Hindlimb muscle (tissue), 1 donor: ENCODE results near the gene MYO1E. TPM values are rescaled to one million over a fixed set of nuclear protein-coding genes. Genes with fewer than 3 reads are reported as not detected.
"Not testable (repeated sequence)": the region's sequence is repeated elsewhere in the genome, so short reads cannot be mapped to it uniquely, and the experiment has no call there.

Source experiments
- DNase-seq: peaks from one replicate; pipeline ENCODE4 v3.0.0-alpha.2; 2013
- polyA plus RNA-seq: library from polyadenylated mRNA; unstranded; fragments of 120-200 nt; gene quantifications from one replicate; pipeline ENCODE4 v1.2.1, GENCODE V29; 2013; ENCODE audit not compliant: insufficient read length

MYO1E gene
- polyA plus RNA-seq, 1 donor = 48.2 TPM

GRCh38 chr15:59162080-59162479 is 210.6 kb downstream of the MYO1E start:
- not testable (repeated sequence) for DNase-seq

DNA sequence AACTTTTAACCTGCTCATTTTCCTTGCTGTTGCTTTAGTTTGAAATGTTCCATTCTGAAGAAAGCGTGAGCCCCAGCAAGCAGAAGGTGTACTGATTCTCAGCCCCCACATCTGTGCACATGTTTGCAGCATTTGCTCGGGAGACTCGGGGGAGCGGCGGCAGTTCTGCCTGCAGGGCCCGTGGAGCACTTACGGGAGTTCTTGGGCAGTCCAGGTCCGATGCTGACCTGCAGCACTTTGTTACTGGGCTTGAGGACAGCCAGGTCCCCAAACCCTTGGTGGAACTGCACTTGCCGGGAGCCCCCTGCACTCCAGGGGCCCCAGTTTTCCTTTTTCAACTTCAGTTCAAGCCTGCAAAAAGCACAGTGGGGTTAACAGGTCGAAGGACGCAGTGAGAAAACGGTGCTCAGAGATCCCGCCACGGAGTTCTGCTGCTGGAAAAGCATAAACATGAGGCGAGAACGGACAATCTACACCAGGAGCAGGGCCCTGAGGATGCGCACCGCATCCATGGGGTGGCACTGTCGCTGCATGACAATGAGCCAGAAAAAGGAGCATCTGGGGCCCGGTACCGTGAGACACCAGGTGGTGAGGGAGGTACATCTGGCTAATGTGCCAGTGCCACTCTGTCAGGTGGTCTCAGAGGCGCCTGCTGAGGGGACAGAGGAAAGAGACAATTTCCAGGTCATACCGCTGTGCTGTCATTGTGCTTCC is 211.6 kb downstream of the MYO1E start:
- DNase-seq = no peak

DNA sequence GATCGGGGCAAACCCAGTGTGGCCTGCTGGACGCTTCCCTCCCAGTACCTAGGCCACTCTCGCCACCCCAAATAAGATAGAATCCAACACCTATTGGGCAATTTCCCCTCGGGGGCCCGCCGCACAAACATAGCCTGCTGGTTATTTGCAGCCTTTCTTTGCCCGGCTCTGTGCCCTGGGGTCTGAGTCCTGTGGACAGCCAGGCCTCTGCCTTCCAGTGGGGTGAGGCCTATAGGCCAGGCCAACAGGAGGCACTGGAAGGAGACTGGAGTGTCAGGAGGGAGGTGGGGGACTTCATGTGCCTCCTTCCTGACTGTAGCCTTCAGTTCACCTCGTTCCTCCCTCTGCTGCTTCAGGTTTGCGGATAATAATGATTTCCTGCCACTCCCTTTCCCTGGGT is 213.5 kb downstream of the MYO1E start:
- DNase-seq = no peak

DNA sequence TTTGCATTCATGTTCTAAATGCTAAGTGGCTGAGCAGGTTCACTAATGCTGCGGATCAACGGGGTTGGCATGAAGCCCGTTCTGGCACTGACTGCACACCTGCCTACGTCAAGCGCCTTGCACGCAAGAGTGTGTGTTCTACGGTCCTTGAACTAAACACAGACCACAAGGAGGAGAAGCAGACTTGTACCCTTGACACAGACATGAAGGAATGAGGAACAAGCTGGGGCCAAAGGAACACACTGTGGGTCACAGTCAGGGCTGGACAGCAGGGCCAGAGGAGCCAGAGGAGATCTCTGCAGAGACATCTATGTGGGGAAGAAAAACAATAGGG is 214.0 kb downstream of the MYO1E start:
- DNase-seq = no peak

DNA sequence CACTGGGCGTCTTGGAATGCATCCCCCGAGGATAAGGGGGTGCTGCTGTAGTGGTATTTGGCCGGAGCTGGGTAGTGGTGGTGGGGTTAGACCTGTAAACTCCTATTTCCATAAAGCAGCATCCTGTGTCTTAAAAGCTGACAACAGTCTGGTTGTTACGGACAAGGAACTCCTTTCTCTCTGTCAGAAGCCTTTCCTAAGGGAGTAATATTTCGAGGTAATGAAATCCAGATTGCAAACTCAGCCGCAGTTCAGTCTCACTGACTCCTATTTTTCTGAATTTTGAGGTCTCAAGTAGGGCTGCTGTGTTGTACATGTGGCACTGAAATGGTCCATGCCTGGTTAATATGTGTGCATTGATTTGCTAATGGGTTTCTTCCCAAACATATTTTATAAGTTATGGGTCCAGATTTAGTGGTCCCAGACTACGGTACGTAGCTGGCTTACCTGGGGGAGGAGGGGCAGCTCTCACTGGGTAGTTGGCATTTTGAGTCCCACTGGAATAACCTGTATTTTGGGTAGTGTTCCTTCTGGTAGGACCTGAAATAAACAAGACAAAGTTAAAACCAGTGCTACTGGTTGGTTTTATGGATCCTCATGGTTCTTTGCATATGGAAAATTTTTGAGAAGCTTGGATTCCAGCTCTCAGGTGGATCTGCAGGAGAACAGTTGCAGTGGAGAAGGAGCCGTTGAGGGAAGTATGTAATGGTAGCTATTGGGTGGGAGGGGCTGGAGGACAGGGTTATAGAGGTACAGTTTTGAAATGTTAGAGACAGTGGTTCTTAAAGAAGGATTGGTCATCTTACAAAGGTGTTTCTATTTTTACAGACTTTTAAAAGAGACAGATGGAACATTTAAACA is 214.6 kb downstream of the MYO1E start:
- DNase-seq = peak; percentile 34

GRCh38 chr15:59157396-59157795 is 215.3 kb downstream of the MYO1E start:
- DNase-seq = no peak

- DNase-seq = peak; percentile 53
Measured at GRCh38 chr15:59155431-59155830, 217.2 kb downstream of the MYO1E start.

GRCh38 chr15:59154243-59154642 is 218.4 kb downstream of the MYO1E start:
- DNase-seq = no peak

DNA sequence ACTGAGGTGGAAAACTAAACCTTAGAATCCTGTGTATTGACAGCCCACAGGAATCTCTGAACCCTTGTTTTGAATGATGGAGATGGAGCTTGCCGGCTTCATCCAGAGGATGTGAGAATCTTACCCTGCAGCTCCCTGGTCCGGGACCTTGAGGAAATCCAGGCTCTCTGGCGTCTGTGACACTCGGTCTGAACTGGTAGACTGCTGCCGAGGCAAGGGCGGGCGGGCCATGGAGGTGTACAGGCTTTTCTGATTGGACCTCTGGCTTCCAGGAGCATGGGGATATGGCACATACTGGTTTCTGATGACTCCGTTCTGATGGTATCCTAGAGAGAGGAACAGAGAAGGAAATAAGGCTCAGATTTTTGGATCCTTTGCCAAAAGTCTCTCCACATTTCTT is 219.2 kb downstream of the MYO1E start:
- DNase-seq = no peak

DNA sequence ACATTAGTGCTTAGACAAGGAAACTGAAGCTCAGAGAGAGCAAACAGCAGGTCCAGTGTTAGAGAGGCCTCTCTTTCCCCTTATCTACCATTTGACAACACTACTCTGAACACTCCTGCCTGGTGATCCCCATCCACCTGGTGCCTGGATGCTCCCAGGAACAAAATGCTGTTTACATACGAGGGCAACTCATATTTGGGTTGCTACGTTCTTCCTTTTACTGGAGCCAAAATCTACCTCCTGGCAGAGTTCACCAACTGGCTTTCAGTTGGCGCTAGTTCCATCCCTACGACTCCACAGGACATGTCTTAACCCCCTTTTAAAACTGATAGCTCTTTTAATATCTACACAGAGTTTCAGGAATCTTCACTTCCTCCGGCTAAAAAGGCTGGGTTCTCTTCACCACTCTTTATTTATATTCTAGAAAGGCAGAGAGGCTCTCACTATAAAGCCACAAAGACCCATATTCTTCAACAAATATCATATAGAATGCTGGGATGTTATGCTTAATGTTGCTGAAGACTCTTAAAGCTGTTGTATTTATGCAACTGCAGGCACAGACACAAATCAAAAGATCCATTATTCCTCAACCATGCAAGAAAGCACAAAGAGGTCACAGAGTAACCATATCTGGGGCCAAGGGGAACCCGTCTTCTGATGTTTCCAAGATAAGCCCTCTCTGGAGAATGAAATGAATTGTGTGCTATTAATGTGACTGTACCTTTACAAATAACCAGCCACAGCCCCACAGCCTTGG is 219.8 kb downstream of the MYO1E start:
- no peak for DNase-seq

GRCh38 chr15:59150185-59150584 is 222.5 kb downstream of the MYO1E start:
- DNase-seq = peak; percentile 31

GRCh38 chr15:59148153-59148833 is 224.4 kb downstream of the MYO1E start:
- DNase-seq = peak; percentile 52

- DNase-seq = no peak
Measured at GRCh38 chr15:59147666-59148065, 225.0 kb downstream of the MYO1E start.

GRCh38 chr15:59144594-59144993 is 228.1 kb downstream of the MYO1E start:
- not testable (repeated sequence) for DNase-seq

DNA sequence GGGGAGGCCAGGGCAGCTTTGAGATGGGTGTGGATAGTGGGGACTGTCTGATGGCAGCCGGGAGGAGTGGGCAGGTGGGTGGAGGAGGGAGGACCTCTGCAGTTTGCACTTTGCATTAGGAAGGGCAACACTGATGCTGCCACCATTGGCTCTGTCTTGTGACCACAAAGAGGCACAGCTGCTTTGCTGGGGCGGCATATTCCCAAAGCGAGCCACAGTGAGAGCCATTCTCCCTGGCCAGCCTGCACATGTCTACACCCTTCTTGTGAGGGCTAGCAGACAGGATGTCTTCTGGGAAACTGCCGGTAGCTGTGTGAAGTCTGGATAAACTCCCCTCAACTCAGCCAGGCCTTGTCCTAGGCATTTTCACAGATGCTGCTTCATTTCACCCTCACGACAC is 229.4 kb downstream of the MYO1E start:
- no peak for DNase-seq

DNA sequence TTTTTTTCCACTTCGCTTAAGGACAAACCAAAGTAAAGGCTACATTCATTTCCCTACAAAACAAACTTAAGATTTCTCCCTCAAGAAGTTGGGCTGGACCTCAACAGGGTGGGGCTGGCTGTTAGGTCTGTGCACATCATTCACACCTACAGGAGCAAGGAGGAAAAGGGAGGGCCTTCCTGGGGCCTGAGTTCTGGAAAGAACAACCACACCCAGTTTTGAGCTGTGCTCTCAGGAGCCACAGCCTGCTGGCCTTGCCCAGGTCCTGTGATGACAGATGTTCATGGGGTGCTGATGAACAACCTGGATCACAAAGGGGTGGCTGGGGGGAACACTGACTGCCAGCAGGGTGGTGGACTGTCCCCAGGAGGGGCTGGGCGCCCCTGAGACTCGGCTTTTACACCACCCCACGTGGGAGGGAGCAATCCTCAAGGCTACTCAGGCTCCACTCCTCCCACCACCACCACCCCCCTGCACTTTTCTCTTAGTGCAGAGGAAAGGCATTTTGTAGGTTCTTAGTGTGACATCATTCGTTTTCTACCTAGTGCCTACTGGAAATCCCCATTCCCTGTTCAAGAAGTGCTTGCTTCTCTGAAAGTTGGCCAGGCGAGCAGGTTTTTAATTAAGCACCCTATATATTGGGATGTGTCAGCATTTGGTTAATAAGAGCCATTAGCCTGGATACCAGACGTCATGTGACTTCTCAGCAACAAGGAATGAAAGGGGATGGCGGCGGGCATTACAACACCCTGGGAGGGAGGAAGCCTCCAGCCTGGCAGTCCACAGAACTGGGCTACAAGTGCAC is 232.0 kb downstream of the MYO1E start:
- no peak for DNase-seq

DNA sequence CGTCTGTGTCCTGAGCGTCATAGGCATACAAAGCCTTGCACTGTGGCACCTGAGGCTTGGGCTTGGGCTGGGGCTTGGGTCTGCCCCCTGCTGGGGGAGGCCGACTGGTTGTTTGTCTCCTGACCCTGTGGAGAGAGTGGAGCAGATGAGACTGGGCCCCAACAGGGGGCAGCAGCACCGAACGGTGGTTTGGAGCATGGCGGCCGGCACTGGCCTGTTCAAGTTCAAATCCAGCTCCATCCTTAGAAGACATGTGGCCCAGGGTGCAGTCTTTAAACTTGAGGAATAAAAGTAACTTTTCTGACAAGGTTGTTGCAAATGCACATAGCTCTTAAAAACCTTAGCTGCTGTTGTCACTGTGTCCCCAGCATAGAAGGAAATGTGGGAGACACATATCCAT is 234.4 kb downstream of the MYO1E start:
- DNase-seq = no peak

- DNase-seq = no peak
Measured at GRCh38 chr15:59137566-59137965, 235.1 kb downstream of the MYO1E start.

DNA sequence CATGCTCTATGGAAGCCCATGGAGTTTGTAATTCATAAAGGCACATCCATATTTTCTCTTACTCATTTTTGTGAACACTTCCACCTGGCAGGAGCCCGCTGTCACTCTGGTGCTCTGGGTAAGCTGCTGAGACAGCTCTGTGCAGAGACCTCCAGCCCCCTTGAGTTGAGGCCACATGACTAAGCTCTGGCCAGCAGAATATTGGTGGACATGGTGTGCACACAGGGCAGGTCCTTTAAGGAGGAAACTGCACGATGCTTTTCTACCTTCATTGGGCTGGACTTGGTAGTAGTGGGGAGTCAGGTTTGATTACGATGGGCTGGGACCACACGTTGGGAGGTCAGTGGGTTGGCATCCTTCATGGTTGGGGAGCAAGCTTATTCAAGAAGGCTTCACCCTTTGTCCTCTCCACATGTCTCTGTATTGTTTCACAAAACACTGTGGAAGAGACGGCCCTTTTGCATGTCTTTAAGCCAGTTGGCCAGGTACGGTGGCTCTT is 238.7 kb downstream of the MYO1E start:
- no peak for DNase-seq

- peak; percentile 46 for DNase-seq
Measured at GRCh38 chr15:59131969-59132562, 240.6 kb downstream of the MYO1E start.

GRCh38 chr15:59131456-59131855 is 241.2 kb downstream of the MYO1E start:
- DNase-seq = no peak
